Activated T-cell treated with anti-CD3 and anti-CD28 coated beads for 4 hours (primary cell): ENCODE measurements around the gene PIPOX.

Experiments used
- DNase-seq: peaks from one replicate; pipeline ENCODE4 v3.0.0-alpha.2; 2020

PIPOX gene

DNA sequence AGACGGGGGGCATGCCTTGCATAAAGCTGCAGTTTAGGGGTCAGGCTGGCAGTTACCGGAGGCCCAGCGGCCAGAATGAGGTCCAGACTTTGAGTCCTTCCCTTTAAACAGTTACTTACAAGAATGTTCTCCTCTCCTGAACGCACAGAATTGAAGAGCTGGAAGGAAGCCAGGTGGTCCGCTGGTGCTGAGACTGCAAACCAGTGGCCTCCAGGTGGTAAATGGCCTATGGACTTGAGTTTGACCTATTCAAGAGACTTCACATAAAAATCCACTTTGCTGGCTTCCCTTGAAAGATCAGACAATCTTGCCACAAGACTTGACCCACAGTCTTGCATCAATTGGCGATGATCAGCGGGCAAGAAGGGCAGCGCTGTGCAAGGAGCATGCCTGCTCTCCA is 22.4 kb upstream of the PIPOX start:
- DNase-seq = no peak

DNA sequence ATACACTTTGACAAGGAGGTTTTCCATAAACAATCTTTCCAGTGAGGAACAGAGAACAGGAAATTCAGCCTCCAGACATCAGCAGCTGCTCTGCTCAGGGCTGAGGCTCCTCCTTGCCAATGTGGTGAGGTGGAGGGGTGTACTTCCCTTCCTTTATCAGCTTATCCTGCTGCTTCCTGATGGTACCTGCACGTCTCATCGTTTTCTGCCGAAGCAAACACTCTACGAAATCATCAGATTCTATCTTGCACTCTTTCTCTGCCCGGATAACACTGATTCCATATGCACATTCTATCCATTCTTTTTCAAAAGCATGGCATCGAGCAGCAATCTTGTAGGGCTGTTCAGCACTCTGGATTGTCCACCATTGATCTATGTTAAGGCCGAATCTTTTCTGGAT is 21.7 kb upstream of the PIPOX start:
- DNase-seq = no peak

DNA sequence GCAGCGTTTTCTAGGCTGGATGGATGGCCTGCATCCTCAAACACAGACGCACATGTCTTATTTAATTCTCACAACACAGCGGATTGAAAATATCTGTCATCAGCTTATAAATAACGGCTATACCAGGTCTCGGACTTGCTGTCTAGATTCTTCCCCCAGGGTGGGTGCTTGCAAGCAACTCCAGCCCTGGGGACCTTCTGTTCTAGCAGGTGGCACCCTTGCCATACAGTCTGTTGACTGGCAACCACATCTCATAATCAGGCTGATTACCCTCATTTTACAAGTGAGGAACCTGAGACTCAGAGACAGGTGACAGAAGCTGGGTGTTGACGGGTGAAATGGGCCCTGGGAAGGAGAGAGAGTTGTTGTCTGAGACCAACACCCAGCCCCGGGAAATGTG is 20.9 kb upstream of the PIPOX start:
- no peak for DNase-seq

DNA sequence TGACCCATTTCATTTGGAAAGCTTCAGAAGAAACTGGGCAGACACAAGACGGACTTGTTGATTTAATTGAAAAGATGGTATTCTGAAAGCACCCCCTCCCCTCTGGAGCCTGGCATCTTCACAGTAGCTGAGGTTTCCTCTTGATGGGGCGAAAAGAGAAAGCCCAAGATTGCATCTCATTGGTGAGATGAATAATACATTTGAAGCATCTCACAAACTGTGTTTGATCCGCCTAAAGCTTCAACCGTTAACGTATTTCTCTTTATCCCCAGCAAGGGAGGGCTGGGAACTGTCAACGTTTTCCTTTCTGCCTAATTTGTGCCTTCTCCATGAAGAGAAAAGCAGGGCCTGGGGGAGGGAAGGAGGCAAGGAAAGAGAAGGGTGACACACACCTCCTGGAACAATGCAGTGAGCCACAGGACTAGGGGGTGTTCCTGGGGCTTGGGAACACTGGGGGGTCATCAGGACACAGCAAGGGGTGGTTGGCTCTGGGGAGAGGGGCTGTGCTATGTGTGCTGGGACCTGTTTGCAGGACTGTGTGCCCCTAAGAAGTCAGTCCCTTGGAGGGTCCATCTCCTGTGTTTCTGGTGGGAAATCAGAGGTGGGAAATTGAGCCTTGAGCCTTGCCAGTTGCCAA is 18.5 kb upstream of the PIPOX start:
- DNase-seq = no peak

DNA sequence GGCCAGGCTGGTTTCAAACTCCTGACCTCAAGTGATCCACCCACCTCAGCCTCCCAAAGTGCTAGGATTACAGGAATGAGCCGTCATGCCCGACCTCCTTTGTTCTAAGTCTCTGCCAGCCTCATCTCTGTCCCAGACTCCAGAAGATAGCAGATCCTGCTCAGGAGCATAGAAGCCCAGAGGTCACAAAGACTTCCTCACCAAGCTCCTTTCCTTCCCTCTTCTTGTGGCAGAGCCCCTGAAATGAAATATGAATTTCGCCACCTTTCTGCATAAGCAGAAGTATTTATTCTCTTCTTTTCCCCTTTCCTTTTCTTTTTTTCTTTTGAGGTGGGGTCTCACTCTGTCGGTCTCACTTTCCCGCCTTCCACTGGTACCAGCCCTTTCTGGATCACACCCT is 11.5 kb upstream of the PIPOX start:
- no peak for DNase-seq

DNA sequence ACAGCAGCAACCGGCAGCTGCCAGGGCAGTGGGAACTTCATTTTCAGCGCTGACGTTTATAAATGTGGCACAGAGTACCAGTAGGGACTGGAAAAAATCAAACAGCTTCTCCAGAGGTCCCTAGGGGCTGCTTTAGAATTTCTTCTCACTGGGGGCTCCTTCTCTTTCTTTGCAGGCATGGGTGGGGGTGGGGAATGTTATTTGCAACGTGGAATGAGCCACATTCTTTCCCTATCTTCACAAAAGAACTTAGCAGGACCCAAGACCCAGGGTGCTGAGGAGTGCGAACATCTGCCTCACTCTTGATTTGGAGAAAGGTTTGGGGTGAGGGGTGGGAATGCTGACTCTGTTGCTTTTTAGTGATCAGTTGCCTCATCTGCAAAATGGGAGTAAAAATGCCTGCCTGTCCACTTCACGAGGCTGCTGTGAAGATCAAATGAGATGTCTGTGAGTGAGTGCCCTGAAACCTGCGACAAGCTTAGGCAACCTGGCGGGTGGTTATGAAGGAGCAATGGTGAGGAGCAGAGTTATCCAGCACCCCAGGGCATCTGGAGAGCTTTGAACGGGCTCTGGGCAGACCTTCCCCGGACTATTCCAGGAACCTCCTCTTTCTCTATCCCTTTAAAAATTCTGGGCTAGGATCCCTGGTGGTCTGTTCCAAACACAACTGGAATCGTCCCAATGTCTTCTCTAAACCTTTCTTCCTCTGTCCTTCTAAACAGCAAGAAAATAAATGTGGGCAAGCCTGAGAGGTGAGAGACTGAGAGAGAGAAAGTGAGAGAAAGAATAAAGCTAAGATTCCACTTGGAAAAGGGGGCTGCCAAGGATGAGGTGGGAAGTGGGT is 10.7 kb upstream of the PIPOX start:
- no peak for DNase-seq

DNA sequence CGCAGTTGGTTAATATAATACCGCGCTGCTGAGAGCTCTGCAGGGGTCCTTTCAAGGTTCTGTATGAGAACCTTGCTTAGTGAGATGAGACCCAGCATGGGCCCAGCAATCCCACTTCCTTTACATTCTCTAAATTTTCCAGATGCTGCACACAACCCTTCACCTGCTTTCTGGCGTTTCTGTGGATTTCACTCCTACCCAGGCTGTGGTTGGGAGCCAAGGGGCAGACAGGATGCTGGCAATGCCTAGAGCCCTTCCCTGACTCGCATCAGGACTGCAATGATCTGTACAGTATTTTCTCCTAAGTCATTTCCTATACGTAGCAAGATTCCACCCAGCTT is 10.1 kb upstream of the PIPOX start:
- no peak for DNase-seq

DNA sequence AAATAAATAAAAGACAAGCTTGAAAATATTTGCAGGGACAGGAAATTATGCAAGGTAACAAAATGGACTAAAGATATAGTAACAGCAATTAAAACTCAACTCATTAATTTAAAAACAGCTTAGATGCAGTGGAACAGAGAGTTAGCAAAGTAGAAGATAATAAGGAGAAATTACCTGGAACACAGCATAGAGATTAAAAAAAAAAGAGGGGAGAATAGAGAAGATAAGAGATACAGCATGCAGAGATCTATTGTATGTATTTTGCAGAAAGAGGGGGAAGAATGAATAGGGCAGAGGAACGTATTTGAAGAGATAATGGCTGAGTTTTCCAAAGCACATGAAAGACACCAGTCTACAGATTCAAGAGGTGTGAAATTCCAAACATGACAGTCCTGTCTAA is 8.4 kb upstream of the PIPOX start:
- no peak for DNase-seq

DNA sequence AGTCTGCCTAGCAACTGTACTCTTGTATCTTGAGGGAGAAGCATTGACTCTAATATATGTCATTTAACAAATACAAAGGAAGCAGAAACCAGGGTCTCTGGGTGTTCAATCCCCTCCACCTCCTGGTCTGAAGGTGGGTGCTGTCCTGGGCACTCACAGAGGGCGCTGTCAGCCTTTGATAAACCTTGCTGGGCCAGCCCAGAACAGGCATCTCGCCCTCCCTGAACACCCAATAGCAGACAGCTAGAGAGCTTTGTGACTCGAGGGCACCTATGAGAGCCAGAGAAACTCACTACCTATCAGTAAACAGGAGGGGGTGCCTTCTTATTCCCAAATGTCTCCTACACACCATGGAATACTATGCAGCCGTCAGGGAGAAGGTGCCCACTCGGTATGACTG is 6.4 kb upstream of the PIPOX start:
- no peak for DNase-seq

DNA sequence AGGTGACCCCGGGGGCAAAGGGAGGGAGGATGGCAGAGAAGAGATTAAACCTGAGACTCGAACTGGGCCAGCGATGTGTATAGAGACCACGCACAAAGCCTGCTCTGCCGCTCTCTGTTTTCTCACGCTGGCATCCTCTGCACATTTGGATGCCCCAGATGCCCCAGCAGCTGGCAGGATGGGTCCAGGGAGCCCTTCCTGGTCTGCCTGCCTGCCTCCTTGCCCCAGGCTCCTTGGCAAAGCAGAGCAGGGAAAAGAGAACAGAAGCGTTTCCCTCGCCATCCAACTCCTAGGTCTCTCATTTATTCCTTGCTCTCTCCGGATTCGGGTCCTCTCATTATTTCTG is 5.2 kb upstream of the PIPOX start:
- DNase-seq = no peak

DNA sequence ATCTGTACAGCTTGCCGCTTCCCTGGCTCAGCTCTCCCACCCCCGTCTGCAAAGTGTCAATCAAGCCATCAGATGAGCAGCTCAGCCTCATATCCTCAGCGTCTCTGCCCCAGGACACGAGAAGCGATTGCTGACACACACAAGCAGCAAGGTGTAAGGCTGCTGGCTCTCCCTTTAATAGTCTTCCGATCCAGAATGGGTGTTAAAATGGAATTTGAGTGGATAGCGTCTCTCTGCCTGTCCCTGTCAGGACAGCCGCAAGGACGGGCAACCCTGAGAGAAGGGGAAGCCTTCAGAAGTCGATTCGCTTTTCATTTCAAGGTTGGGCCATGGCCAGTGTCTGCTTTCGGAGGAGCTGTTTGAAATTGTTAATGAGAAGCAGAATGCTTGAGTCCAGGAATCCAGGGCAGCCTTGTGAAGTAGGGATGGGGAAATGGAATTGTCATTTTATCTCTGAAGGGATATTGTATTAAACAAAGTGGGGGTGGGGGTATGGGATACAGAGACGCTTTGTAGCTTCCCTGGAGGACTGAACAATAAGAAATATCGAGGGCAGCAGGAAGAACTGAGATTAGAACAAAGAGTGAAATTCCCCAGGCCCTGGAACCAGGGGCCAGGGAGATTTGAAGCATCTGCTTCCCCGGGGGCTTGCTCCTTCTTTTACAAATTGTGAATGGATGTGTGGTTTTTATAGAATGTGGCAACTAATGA is 4.7 kb upstream of the PIPOX start:
- DNase-seq = no peak

DNA sequence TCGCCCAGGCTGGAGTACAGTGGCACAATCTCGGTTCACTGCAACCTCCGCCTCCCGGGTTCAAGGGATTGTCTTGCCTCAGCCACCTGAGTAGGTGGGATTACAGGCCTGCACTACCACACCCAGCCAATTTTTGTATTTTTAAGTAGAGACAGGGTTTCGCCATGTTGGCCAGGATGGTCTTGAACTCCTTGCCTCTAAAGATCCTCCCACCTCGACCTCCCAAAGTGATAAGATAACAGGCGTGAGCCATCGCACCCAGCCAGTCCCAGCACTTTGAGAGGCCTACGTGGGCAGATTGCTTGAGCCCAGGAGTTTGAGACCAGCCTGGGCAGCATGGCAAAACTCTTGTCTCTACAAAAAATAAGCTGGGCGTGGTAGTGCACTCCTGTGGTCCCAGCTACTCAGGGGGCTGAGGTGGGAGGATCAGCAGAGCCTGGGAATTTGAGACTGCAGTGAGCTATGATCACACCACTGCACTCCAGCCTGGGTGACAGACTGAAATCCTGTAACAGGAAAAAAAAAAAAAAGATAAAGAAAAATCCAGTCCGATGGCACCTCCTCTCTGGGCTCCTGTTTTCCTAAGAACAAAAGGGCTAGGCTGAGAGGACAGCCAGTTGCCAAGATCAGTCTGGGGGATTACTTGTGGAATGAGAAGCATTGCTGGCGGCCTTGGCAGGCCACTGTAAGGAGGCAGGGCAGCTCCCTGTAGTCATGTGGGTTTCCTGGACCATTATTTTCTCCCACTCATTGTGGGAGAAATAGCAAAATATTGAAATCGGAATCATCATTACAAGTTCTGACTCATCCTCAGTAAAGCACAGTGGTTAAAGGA is 3.0 kb upstream of the PIPOX start:
- DNase-seq = no peak

DNA sequence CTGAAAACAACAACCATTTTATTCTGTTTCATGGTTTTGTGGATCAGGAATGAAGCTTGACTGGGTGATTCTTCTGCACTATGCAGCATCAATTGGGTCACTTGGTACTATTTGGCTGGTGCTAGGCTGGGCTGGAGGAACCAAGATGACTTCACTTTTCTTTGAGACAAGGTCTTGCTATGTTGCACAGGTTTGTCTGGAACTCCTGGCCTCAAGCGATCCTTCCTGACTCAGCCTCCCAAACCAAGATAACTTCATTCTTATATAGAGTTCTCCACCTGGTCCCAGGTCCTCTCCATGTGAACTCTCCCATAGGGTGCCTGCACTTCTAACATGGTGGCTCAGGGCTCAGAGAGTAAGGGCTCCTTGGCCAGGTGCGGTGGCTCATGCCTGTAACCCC is 1.9 kb upstream of the PIPOX start:
- no peak for DNase-seq

DNA sequence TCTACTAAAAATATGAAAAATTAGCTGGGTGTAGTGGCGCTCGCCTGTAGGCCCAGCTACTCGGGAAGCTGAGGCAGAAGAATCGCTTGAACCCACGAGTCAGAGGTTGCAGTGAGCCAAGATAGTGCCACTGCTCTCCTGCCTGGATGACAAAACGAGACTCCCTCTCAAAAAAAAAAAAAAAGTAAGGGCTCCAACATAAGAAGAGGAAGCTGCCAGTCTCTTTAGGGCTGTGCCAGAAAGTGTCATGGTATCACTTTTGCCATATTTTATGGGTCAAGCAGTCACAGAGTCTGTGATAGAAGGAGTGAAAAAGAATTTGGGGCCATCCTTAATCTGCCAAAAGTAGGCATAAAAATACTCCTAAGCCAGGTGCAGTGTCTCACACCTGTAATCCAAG is 1.4 kb upstream of the PIPOX start:
- no peak for DNase-seq

DNA sequence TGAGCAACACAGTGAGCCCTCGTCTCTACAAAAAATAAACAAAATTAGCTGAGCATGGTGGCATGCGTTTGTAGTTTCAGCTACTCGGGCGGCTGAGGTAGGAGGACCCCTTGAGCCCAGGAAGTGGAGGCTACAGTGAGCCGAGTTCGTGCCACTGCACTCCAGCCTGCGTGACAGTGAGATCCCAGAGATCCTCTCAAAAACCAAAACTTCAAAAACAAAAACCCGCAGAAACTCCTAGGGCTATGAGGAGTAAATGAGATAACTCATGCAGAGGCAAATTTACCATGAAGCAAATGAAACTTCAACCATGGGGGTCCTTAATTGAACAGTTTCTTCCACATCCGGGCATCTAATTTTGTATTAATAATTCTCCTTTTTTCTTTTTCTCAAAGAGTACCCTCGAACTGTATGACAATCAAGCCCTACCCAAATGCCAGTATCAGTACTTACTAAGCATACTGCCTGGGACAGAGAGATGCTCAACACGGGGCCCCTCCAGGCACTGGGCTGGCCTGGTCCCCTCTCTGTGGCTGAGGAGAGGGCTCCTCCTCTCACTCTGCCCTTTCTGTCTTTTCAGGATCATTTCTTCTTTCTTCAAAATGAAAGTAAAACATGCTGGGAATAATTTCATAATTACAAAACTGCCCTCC is 789 bp upstream of the PIPOX start:
- no peak for DNase-seq

DNA sequence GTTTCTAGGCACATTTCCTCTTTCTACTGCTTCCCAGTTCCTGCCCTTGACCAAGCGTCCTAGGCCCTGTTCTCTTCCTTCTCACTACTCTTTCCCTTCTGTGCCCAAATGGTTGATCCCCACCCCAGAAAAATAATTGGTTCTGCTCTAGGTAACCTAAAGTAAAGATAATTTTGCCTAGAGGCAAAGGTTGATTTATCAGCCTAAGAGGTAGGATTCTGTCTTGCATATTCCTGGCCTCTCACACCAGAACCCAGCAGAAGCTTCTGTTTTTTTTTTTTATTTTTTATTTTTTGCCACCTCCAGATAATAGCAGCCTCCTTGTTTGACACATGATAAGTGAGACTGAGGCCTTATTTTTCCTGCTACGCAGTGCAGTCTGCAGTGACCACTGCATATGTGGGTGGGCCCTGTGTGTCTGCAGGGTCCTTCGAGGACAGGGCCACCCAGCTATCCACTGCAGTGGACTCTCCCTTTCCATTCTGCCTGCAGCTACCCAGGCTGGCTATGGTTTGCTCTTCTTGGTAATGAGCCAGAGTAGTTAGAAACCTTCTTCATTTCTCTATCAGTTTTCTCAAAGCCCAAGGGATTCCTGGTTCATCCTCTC is 701 bp downstream of the PIPOX start:
- no peak for DNase-seq

DNA sequence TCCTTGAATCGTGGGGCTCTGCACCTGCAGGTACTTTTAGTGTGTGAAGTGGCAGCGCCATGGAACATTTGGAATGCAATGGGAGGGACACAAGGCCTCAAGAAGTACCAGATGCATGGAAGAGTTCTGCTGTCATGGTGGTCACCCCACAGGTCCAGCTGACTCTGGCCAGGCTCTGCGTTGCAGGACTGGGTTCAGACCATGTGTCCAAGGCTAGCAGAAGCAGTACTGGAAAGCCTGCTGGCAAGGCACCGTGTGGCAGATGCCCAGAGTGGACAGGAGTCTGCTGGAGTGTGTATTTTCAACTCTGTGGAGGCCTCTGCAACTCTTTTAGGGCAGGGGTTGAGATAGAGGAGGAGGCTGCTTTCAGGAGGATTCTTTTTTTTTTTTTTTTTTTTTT is 2.1 kb downstream of the PIPOX start:
- DNase-seq = no peak

DNA sequence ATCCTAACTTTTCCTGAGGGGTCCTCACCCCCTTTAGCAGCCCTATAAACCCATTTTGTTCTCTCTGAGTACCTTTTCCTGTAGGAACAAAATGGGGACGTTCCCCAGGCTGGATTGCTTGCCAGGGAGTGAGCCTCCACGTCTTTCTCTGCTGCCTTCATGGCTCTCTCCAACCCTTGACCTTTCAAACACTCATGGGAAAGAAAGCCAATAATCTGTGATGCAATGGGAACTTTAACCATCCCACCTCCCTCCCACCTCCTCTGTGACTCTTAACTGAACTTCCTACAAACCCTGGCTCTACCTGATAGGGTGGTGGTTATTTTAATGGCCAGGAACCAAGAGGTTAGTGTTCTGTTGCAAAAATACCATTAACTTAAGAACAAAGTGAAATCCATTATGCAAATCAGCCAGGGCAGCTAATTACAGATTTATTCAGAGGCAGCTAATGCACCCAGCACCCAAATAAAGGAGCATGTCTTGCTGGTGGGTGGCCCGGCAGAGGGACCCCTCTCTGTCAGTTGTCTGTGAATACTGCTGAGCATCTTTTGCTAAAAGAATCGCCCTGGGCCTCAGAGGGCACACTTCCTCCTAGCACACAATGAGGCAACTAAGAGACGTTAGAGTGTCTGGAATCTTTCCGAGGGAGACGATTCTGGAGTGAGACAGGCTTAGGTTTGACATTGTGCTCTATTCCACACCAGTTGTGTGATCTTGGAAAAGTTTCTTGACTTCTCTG is 3.0 kb downstream of the PIPOX start:
- DNase-seq = no peak

DNA sequence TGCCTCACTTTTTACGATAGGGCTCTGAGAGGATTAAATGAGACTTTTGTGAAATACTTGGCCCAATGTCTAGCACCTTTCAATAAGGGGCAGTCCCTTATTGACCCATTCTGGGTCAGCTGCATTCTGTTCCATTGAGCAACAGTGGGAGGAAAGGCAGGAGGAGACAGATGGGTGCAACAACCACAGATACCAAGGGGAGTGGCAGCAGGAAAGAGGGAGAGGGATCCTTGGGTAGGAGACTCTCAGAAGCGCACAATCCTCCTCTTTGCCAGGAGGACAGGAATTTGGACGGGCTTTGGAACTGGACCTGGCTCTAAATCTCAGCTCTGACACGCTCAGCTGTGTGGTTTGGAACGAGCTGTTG is 3.5 kb downstream of the PIPOX start:
- DNase-seq = no peak

DNA sequence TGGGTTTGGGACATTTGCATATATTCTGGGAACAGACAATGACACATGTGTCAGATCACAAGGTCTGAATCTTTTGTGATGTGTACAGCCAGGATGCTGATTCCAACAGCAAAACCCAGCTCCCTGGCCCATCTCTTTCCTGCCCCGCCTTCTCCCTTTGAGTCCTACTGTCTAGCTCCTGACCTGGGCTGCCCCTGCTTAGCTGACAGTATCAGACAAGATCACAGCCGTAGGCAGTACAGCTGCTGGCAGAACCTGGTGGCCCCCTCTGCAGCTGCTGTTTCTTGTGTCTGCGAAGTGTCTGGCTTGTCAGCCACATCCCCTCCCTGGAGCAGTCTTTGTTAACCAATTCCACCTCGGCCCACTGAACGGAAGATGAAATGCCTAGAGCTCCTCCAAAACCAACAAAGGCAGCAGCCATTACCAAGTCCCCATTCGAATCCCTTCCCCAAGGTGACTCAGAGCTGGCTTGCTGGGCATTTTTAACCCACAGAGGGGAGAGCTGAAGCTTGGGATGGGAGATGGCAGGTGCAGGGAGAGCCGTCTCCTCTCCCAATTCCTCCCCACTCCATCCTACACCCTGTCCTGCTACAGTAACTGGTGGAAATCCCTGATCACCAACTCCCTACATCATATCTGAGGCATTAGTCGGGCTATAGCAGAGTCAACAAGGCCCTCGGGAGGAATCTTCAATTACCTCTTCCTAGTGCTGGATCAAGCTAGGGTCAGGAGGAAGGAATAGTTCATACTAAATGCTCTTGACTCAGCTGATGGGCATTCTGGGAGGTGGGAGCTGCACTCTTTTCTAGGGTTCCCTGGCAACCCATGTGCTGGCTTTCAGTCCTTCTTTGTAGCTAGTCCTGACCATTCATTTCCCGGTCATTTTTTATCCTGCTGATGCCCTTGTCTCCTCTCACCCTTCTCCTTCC is 5.8 kb downstream of the PIPOX start:
- no peak for DNase-seq
